Heart left ventricle (tissue), 16 donors: Measurements from ENCODE around the gene ASB7. TPM values are rescaled to one million over a fixed set of nuclear protein-coding genes. Genes with fewer than 3 reads are reported as not detected.

Experiments used
- ATAC-seq, 4 donors: fragments of 200-7000 bp; cut with Tn5 transposase; one replicate each; pipeline ENCODE4 v1.9.1; 2020 to 2022; ENCODE audit warnings: moderate library complexity in 4 of 4, mild to moderate bottlenecking in 3 of 4, moderate number of reproducible peaks in 1 of 4
- DNase-seq, 5 donors: peaks; one replicate each; pipeline ENCODE4 v3.0.0-alpha.2; 2020
- H3K27ac ChIP-seq, 12 donors: fragments of 200-600 bp; sonication (generic) in 4 of 12; one replicate each; pipeline versions ENCODE4 v1.5.0 to v1.8.0; 2016 to 2022; ENCODE audit warnings: mild to moderate bottlenecking in 2 of 12
- H3K27me3 ChIP-seq, 9 donors: fragments of 200-600 bp; sonication (generic) in 2 of 9; one replicate each; pipeline versions ENCODE4 v1.5.1 to v1.8.0; 2016 to 2022; ENCODE audit warnings: mild to moderate bottlenecking in 3 of 9
- H3K36me3 ChIP-seq, 9 donors: fragments of 200-600 bp; sonication (generic) in 2 of 9; one replicate each; pipeline versions ENCODE4 v1.5.0 to v1.8.0; 2018 to 2022; ENCODE audit warnings: mild to moderate bottlenecking in 2 of 9
- H3K4me1 ChIP-seq, 12 donors: fragments of 200-600 bp; sonication (generic) in 4 of 12; one replicate each; pipeline versions ENCODE4 v1.5.0 to v1.8.0; 2016 to 2022; ENCODE audit warnings: mild to moderate bottlenecking in 3 of 12
- H3K4me3 ChIP-seq, 12 donors: fragments of 200-600 bp; sonication (generic) in 4 of 12; one replicate each; pipeline versions ENCODE4 v1.5.0 to v1.8.0; 2017 to 2022; ENCODE audit warnings: mild to moderate bottlenecking in 9 of 12, moderate library complexity in 4 of 12
- H3K9me3 ChIP-seq, 12 donors: fragments of 200-600 bp; sonication (generic) in 4 of 12; one replicate each; pipeline versions ENCODE4 v1.5.0 to v1.8.0; 2016 to 2022; ENCODE audit warnings: mild to moderate bottlenecking in 1 of 12
- POLR2A ChIP-seq, 2 donors: fragments of 450-650 bp; IDR thresholded peaks; one replicate each; pipeline ENCODE4 v1.6.1; 2017; ENCODE audit warnings: antibody characterized with exemption in 2 of 2, mild to moderate bottlenecking in 2 of 2, moderate library complexity in 2 of 2
- WGBS, 4 donors: extraction: QIAGEN DNeasy Blood & Tissue Kit in 2 of 4; methylation state at CpG; one replicate each; pipeline versions ENCODE4 v1.1.5 to v1.1.7; 2013 to 2018; 5-methylcytosine and 5-hydroxymethylcytosine counted together
- intact Hi-C, 10 donors: fragments of 100-400 bp; cut with DNase I; formaldehyde crosslinking; loops; one replicate each; pipeline versions ENCODE4 v1.11.1 to v1.14.2; 2022
- polyA plus RNA-seq, 2 donors: library from polyadenylated mRNA; stranded (reverse); fragments of 200-250 nt; gene quantifications; one replicate each; pipeline ENCODE4 v1.2.3, GENCODE V29; 2013
- total RNA-seq, 9 donors: library from RNA; depleted of rRNA in 2 of 9; stranded (reverse); fragments of >200 nt in 2 of 9; fragmentation: NEBNext Ultra II Directional in 3 of 9; extraction: Animal tissue kit (Norgen Biotek cat#: 25700) in 3 of 9; gene quantifications; one replicate each; pipeline versions ENCODE4 v1.1.0 to v1.2.4, GENCODE V29; 2016 to 2023
- TF ChIP-seq, protein P1 (sequence below), 12 donors: fragments of 200-600 bp; sonication (generic) in 4 of 12; IDR thresholded peaks; one replicate each; pipeline versions ENCODE4 v1.5.0 to v1.8.0; 2018 to 2022; ENCODE audit warnings: antibody characterized with exemption in 12 of 12, mild to moderate bottlenecking in 5 of 12
- donor health status: ischemic (EF 13 %, LVEDD 7.1; RV severe dilation, severe dysfunction).
- donor health status: healthy with polysubstance abuse.
- donor health status: DM: no; HTN: yes; CAD: no.
- donor health status: DM: no; HTN: no; CAD: no.
- donor health status: ischemic (EF 25% LVEDD 6.9; RV normal size, moderate dysfunction).
- donor health status: ischemic (EF 25% LVEDD 5.7; RV mildly dilated, moderate dysfunction).
- donor health status: healthy.
- donor health status: DM: yes; HTN: yes; CAD: no.
- donor health status: ischemic (EF 35%, LVEDD 5.7; RV mildly dilated, moderate dysfunction).
- donor health status: nonischemic (EF 11% LVEDD 7.7; RV severe dilation, severe dysfunction).
- donor health status: DM: yes; HTN: yes; CAD: no.
- donor health status: PGD.
- donor health status: ischemic (EF 29% LVEDD 5.4; RV normal size, mild dysfunction).
- donor health status: nonischemic (EF 23%, LVEDD 6.1; RV moderate dilation, normal function).

Gene ASB7
- total and polyA plus RNA-seq, 11 donors: 2.3 to 6.9 (median 5.9) TPM

- Histone ChIP-seq H3K27me3 (no peaks in the 10 kb centered on the region), H3K36me3 (peaks cover 0 to 81% (median 71%) of the 10 kb centered on the region in 9 donors), H3K27ac (no peak overlapping the region), H3K4me3 (no peak overlapping the region), H3K9me3 (no peaks in the 10 kb centered on the region), H3K4me1 (peaks cover 0 to 8% (median 0%) of the 10 kb centered on the region in 12 donors)
- DNase-seq (no peak), ATAC-seq (no peak)
- no peak for TF ChIP-seq POLR2A (IDR thresholded peaks at IDR 0.05)
- intact Hi-C loops: no loop called here
- WGBS, 4 donors: 85 to 92% (median 90%) methylated on average over 2 of the region's 2 CpGs
Measured at GRCh38 chr15:100614336-100614735, 11.9 kb downstream of the ASB7 start.

- Histone ChIP-seq H3K4me1 (peaks cover 0 to 8% (median 0%) of the 10 kb centered on the region in 12 donors), H3K9me3 (no peaks in the 10 kb centered on the region), H3K4me3 (no peak overlapping the region), H3K27ac (no peak overlapping the region), H3K36me3 (peaks cover 0 to 80% (median 68%) of the 10 kb centered on the region in 9 donors), H3K27me3 (no peaks in the 10 kb centered on the region)
- ATAC-seq (peak; percentile 59 to 80 (median 74)), DNase-seq (no peak)
- intact Hi-C loops: no loop called here
- 75 to 82% (median 77%) methylated on average over 4 of the region's 4 CpGs for WGBS, 4 donors
- no peak for TF ChIP-seq POLR2A (IDR thresholded peaks at IDR 0.05)
- TF ChIP-seq, protein P1, sequence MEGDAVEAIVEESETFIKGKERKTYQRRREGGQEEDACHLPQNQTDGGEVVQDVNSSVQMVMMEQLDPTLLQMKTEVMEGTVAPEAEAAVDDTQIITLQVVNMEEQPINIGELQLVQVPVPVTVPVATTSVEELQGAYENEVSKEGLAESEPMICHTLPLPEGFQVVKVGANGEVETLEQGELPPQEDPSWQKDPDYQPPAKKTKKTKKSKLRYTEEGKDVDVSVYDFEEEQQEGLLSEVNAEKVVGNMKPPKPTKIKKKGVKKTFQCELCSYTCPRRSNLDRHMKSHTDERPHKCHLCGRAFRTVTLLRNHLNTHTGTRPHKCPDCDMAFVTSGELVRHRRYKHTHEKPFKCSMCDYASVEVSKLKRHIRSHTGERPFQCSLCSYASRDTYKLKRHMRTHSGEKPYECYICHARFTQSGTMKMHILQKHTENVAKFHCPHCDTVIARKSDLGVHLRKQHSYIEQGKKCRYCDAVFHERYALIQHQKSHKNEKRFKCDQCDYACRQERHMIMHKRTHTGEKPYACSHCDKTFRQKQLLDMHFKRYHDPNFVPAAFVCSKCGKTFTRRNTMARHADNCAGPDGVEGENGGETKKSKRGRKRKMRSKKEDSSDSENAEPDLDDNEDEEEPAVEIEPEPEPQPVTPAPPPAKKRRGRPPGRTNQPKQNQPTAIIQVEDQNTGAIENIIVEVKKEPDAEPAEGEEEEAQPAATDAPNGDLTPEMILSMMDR (IDR thresholded peaks at IDR 0.05): no peak
Measured at GRCh38 chr15:100614918-100615317, 12.5 kb downstream of the ASB7 start.

- no peak overlapping the region for H3K4me3 ChIP-seq
- no peaks in the 10 kb centered on the region for H3K27me3 ChIP-seq
- H3K36me3 ChIP-seq: peaks cover 0 to 79% (median 68%) of the 10 kb centered on the region in 9 donors
- DNase-seq (no peak), ATAC-seq (no peak)
- no peak overlapping the region for H3K27ac ChIP-seq
- intact Hi-C loops: no loop called here
- H3K9me3 ChIP-seq: no peaks in the 10 kb centered on the region
- TF ChIP-seq POLR2A (IDR thresholded peaks at IDR 0.05): no peak
- TF ChIP-seq, protein P1 (IDR thresholded peaks at IDR 0.05): no peak
- peaks cover 0 to 8% (median 0%) of the 10 kb centered on the region in 12 donors for H3K4me1 ChIP-seq
- WGBS, 4 donors: 55 to 60% (median 57%) methylated on average over 5 of the region's 5 CpGs
Measured at GRCh38 chr15:100615801-100616200, 13.4 kb downstream of the ASB7 start.

DNA sequence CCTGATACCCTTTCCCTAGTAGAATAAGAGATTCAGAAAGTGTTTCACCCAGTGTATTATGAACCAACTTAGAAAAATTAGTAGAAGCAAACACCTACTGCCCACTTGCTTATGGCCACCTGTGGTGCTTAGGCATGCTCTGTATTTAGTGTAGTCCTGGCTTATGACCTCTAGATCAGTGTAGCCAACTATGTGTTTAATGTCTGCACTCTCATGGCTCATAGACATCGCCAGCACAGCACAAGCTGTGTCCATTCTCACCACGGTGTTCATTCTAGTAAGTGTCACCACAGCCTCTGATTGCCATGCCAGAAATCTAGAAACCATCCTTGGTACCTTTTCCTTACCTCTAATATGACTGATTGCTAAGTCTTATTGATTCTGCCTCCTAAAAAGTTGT is 14.3 kb downstream of the ASB7 start:
- H3K4me3 ChIP-seq: no peak overlapping the region
- peaks cover 0 to 8% (median 0%) of the 10 kb centered on the region in 12 donors for H3K4me1 ChIP-seq
- ATAC-seq: no peak
- no peak overlapping the region for H3K27ac ChIP-seq
- TF ChIP-seq, protein P1 (IDR thresholded peaks at IDR 0.05): no peak
- no peak for TF ChIP-seq POLR2A (IDR thresholded peaks at IDR 0.05)
- DNase-seq: no peak
- no peaks in the 10 kb centered on the region for H3K9me3 ChIP-seq
- peaks cover 0 to 75% (median 64%) of the 10 kb centered on the region in 9 donors for H3K36me3 ChIP-seq
- no peaks in the 10 kb centered on the region for H3K27me3 ChIP-seq
- intact Hi-C loops: no loop called here
- WGBS, 4 donors: 69 to 94% (median 89%) methylated on average over 2 of the region's 2 CpGs

DNA sequence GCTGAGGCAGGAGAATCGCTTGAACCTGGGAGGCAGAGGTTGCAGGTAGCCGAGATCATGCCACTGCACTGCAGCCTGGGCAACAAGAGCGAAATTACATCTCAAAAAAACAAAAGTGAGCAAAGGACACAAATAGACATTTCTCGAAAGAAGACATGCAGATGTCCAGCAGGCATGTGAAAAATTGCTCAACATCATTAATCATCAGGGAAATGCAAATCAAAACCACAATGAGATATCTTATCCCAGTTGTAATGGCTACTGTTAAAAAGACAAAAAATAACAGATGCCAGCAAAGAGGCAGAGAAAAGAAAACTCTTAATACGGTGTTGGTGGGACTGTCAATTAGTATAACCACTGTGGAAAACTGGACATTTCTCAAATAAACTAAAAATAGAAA is 20.9 kb downstream of the ASB7 start:
- Histone ChIP-seq H3K4me3 (no peak overlapping the region), H3K9me3 (no peaks in the 10 kb centered on the region), H3K36me3 (peaks cover 0 to 32% (median 13%) of the 10 kb centered on the region in 9 donors), H3K27me3 (no peaks in the 10 kb centered on the region), H3K27ac (no peak overlapping the region), H3K4me1 (peaks cover 0 to 13% (median 0%) of the 10 kb centered on the region in 12 donors)
- DNase-seq: no peak
- TF ChIP-seq, protein P1 (IDR thresholded peaks at IDR 0.05): no peak
- no peak for TF ChIP-seq POLR2A (IDR thresholded peaks at IDR 0.05)
- intact Hi-C loops: loop anchor here in 3 of 10 donors (10.0 kb wide), 2 partner anchors 632 to 642 kb away; partner anchors contain the start of gene CHSY1 (in 2 of the 3)
- no peak for ATAC-seq
- WGBS, 4 donors: 85 to 92% (median 86%) methylated on average over 5 of the region's 5 CpGs
